Thyroid gland (tissue), 4 donors: Measurements from ENCODE around the gene FOXO3. TPM values are rescaled to one million over a fixed set of nuclear protein-coding genes. Genes with fewer than 3 reads are reported as not detected.

Experiments used
- DNase-seq, 2 donors: peaks; one replicate each; pipeline ENCODE4 v3.0.0-alpha.2; 2019
- H3K27ac ChIP-seq, 3 donors: fragments of 200-600 bp; sonication (generic); 1 replicate in 2 of 3; 2 replicates in 1 of 3; pipeline ENCODE4 v1.5.1; 2016 to 2019; ENCODE audit warnings: mild to moderate bottlenecking in 1 of 3, moderate library complexity in 1 of 3
- H3K27me3 ChIP-seq: fragments of 200-600 bp; sonication (generic); one replicate; pipeline ENCODE4 v1.5.1; 2019
- H3K36me3 ChIP-seq, 2 donors: fragments of 200-600 bp; sonication (generic); one replicate each; pipeline ENCODE4 v1.5.1; 2016 to 2019
- H3K4me1 ChIP-seq, 2 donors: fragments of 200-600 bp; sonication (generic); one replicate each; pipeline ENCODE4 v1.5.1; 2017 to 2019
- H3K4me3 ChIP-seq, 3 donors: fragments of 200-600 bp; sonication (generic); replicated peaks in 1 of 3; 1 replicate in 2 of 3; 2 replicates in 1 of 3; pipeline ENCODE4 v1.5.1; 2016; ENCODE audit warnings: mild to moderate bottlenecking in 1 of 3
- H3K9me3 ChIP-seq: fragments of 200-600 bp; sonication (generic); one replicate; pipeline ENCODE4 v1.5.1; 2017
- POLR2A ChIP-seq, 2 donors: fragments of 450-650 bp; IDR thresholded peaks; one replicate each; pipeline ENCODE4 v1.6.1; 2017; ENCODE audit warnings: antibody characterized with exemption in 2 of 2, mild to moderate bottlenecking in 2 of 2, moderate library complexity in 1 of 2
- WGBS, 2 donors: methylation state at CpG; one replicate each; pipeline ENCODE4 v1.1.5; 2017; 5-methylcytosine and 5-hydroxymethylcytosine counted together
- intact Hi-C: fragments of 100-400 bp; cut with DNase I; formaldehyde crosslinking; loops from one replicate; pipeline ENCODE4 v1.15.1; 2023
- total RNA-seq, 4 donors: library from RNA; depleted of rRNA; stranded (reverse); fragments of >200 nt; gene quantifications; one replicate each; pipeline ENCODE4 v1.2.3, GENCODE V29; 2016
- TF ChIP-seq, protein P1 (sequence below), 6 experiments: fragments of 200-600 bp in 3 of 6; fragments of 450-650 bp in 3 of 6; sonication (generic) in 3 of 6; IDR thresholded peaks; one replicate each; pipeline ENCODE4 v1.5.1; 2016 to 2019; ENCODE audit warnings: antibody characterized with exemption in 6 of 6, mild to moderate bottlenecking in 2 of 6, inconsistent platforms in 1 of 6, moderate library complexity in 1 of 6

Gene FOXO3
- total RNA-seq, 4 donors from 2014 or later: 61.8 to 103 (median 76.8) TPM

DNA sequence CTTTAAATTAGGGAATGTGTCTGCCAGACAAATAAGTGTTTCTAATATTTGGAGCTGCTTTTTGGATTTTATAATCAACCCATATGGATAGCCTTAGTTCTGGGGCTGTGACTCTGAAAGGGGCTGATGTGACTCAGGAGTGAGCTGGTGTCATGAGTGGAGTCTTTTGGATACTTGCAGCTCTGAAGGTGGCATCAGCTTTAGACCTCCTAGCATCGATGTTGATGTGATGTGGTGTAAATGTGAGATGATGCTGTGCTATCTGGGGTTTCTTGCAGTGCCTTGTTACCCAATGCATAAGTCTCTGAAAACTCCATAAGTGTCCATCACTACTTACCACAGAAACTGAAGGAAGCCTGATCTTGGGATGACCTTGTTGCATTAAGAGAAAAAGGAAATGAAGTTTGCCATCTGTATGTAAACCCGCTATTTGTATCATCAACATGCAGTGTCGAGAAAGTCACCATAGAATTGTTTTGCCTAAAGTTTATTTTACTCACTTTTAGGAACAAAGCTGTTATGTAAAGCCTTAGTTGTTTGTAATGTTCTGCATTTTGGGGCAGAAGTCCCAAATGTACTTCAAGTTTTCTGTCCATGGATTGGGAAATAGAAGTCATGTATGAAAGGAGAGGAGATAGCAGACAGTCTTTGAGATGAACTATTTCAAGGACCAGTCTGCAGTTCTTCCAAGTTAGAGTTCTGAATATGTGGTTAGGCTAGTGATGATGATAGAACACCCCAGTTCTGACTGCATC is 8.0 kb downstream of the FOXO3 start:
- DNase-seq: no peak
- Histone ChIP-seq H3K9me3 (no peaks in the 10 kb centered on the region), H3K27me3 (no peaks in the 10 kb centered on the region), H3K4me1 (peaks cover 31 to 52% of the 10 kb centered on the region in 2 donors), H3K4me3 (no peak overlapping the region), H3K36me3 (peaks cover 18 to 37% of the 10 kb centered on the region in 2 donors), H3K27ac (no peak overlapping the region)
- 91 to 97% methylated on average over 3 of the region's 3 CpGs for WGBS, 2 donors
- TF ChIP-seq, protein P1, sequence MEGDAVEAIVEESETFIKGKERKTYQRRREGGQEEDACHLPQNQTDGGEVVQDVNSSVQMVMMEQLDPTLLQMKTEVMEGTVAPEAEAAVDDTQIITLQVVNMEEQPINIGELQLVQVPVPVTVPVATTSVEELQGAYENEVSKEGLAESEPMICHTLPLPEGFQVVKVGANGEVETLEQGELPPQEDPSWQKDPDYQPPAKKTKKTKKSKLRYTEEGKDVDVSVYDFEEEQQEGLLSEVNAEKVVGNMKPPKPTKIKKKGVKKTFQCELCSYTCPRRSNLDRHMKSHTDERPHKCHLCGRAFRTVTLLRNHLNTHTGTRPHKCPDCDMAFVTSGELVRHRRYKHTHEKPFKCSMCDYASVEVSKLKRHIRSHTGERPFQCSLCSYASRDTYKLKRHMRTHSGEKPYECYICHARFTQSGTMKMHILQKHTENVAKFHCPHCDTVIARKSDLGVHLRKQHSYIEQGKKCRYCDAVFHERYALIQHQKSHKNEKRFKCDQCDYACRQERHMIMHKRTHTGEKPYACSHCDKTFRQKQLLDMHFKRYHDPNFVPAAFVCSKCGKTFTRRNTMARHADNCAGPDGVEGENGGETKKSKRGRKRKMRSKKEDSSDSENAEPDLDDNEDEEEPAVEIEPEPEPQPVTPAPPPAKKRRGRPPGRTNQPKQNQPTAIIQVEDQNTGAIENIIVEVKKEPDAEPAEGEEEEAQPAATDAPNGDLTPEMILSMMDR (IDR thresholded peaks at IDR 0.05): no peak
- no peak for TF ChIP-seq POLR2A (IDR thresholded peaks at IDR 0.05)
- intact Hi-C loops: loop anchor here (10.0 kb wide), 1 partner anchor 96 kb away; no protein-coding TSS in a partner anchor

DNA sequence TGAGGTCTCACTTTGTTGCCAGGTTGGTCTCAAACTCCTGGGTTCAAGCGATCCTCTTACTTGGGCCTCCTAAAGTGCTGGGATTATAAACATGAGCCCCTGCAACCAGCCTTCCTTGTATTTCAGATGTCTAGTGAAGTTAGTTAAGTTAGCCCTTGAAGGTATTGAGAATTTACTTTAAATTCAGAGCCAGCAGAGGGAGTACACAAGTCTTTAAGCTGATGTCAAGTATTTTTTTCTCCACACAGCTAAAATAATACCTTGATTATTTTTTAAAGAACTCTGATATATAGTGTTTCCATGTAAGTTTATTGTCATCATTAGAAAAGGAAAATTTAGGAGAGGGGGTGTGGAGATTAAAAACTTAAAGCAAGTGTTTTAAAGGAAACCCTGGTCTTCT is 9.8 kb downstream of the FOXO3 start:
- peaks cover 27 to 55% of the 10 kb centered on the region in 2 donors for H3K4me1 ChIP-seq
- peak overlapping the region in 1 of 3 donors; percentile 27 for H3K27ac ChIP-seq

DNA sequence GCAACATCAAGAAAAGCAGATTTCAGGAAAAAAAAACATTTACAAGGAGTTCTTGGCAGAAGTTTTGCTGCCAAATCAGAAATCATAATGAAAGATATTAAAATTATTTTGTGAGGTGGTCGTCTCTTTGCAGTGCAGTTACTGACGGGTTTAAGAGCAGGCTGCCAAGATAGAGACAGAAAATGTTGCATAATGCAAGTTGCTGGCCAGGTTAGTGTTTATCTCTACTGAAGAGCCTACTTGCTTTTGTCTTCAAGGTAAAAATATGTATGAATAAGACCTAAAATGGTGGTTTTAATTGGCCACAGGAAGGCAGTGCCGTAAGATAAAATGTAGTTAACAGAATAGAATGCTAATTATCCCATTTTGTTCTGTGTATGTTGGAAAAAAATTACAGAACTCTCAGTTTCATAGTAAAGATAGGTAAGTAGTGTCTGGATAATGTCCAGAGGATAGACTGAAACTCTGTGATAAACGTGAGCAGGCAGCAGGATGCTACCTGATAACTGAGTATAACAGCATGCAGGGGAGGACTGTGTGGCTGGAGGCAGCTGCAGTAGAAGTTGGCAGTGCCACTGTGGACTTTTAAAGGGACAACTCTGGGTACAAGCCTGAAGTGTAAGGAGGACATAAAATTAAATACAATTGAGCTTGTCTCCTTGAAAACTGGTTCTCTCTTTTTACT is 13.9 kb downstream of the FOXO3 start:
- DNase-seq: no peak
- TF ChIP-seq, protein P1 (IDR thresholded peaks at IDR 0.05): no peak
- TF ChIP-seq POLR2A (IDR thresholded peaks at IDR 0.05): no peak
- Histone ChIP-seq H3K9me3 (no peaks in the 10 kb centered on the region), H3K4me1 (peaks cover 41 to 60% of the 10 kb centered on the region in 2 donors), H3K4me3 (no peak overlapping the region), H3K36me3 (peaks cover 10 to 26% of the 10 kb centered on the region in 2 donors), H3K27me3 (no peaks in the 10 kb centered on the region), H3K27ac (peak overlapping the region; percentile 9 to 43 (median 17))
- 60 to 62% methylated on average over 4 of the region's 4 CpGs for WGBS, 2 donors
- intact Hi-C loops: no loop called here

More for the DNA sequence above, 9.8 kb downstream of the FOXO3 start:
- H3K4me3 ChIP-seq: no peak overlapping the region
- no peaks in the 10 kb centered on the region for H3K27me3 ChIP-seq
- no peaks in the 10 kb centered on the region for H3K9me3 ChIP-seq
- 86 to 100% methylated on average over 1 of the region's 1 CpG for WGBS, 2 donors
- TF ChIP-seq, protein P1 (IDR thresholded peaks at IDR 0.05): peak in 1 of 6 experiments; percentile 9
- TF ChIP-seq POLR2A (IDR thresholded peaks at IDR 0.05): no peak
- H3K36me3 ChIP-seq: peaks cover 18 to 37% of the 10 kb centered on the region in 2 donors
- DNase-seq: no peak
- intact Hi-C loops: no loop called here

DNA sequence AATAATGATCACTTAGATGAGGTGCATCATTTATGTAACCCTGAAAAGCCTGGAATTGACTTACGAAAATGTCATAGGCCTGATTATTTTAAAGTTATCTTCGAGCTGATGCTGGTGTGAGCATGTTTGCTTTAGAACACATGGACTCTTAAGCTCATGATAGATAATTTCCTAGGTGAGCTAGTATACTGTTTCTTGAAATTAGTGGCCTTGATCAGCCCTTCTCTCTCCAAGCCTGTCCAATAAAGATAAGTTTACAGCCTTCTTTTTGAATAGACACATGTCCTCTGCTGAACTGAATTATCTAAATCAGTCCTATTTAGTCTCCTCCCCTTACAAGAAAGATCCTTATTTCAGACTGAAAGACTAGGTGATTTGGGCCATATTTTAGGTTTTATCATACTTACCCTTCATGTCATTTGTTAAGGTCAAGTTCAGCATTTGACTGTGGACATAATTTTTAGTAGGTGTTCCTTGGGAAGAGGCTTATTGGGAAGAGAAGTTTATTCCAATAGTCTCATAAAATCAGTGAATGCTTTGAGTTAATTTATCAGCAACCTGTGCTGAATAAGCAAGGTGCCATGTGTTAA is 15.3 kb downstream of the FOXO3 start:
- Histone ChIP-seq H3K4me3 (no peak overlapping the region), H3K27ac (peak overlapping the region in 2 of 3 donors; percentile 3 to 17), H3K27me3 (no peaks in the 10 kb centered on the region), H3K4me1 (peaks cover 49 to 71% of the 10 kb centered on the region in 2 donors), H3K9me3 (no peaks in the 10 kb centered on the region), H3K36me3 (peaks cover 0 to 14% of the 10 kb centered on the region in 2 donors)
- no peak for DNase-seq
- intact Hi-C loops: no loop called here
- TF ChIP-seq POLR2A (IDR thresholded peaks at IDR 0.05): no peak
- TF ChIP-seq, protein P1 (IDR thresholded peaks at IDR 0.05): no peak
- WGBS, 2 donors: 90 to 95% methylated on average over 2 of the region's 2 CpGs
